ENCODE results near the gene NOC4L. TPM values are rescaled to one million over a fixed set of nuclear protein-coding genes. Genes with fewer than 3 reads are reported as not detected.
A peak's percentile ranks its signal among the peaks of the same experiment; 100 is the strongest.

The NOC4L gene
- total RNA-seq, 1 donor from 2014 or later = 39.3 TPM

DNA sequence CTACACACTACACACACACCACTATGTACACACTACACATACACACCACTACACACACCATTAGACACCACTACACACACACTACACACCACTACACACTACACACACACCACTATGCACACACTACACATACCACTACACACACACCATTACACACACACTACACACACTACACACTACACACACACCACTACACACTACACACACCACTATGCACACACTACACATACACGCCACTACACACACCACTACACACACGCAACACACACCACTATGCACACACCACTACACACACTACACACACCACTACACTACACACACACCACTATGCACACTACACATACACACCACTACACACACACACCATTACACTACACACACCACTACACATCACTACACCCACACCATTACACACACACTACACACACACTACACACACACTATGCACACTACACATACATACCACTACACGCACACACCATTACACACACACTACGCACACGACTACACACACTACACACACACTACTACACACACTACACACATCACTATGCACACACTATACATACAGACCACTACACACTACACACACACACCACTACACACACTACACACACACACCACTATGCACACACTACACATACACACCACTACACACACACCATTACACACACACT, 13.6 kb downstream of the NOC4L start:
- intact Hi-C loops (cut with micrococcal nuclease) = no loop called here
- no peak overlapping the region for H3K27ac Mint-ChIP-seq
- H3K27me3 Mint-ChIP-seq (ENCODE audit: low read depth) = no peaks in the 10 kb centered on the region
- no peak for DNase-seq (ENCODE audit: low spot score)
- H3K9me3 Mint-ChIP-seq = no peaks in the 10 kb centered on the region
- no peaks in the 10 kb centered on the region for H3K36me3 Mint-ChIP-seq (ENCODE audit: low read depth)
- peaks cover 1% of the 10 kb centered on the region for H3K4me1 Mint-ChIP-seq (ENCODE audit: low read depth)
- no peak overlapping the region for H3K4me3 Mint-ChIP-seq (ENCODE audit: low read depth)

- Mint-ChIP-seq H3K27me3 (ENCODE audit: low read depth) (no peaks in the 10 kb centered on the region), H3K27ac (no peak overlapping the region), H3K9me3 (no peaks in the 10 kb centered on the region), H3K4me1 (ENCODE audit: low read depth) (peaks cover 4% of the 10 kb centered on the region), H3K4me3 (ENCODE audit: low read depth) (no peak overlapping the region), H3K36me3 (ENCODE audit: low read depth) (no peaks in the 10 kb centered on the region)
- DNase-seq (ENCODE audit: low spot score) = no peak
- intact Hi-C loops (cut with micrococcal nuclease) = no loop called here
These were observed 14.7 kb downstream of the NOC4L start for GRCh38 chr12:132158677-132159554.

DNA sequence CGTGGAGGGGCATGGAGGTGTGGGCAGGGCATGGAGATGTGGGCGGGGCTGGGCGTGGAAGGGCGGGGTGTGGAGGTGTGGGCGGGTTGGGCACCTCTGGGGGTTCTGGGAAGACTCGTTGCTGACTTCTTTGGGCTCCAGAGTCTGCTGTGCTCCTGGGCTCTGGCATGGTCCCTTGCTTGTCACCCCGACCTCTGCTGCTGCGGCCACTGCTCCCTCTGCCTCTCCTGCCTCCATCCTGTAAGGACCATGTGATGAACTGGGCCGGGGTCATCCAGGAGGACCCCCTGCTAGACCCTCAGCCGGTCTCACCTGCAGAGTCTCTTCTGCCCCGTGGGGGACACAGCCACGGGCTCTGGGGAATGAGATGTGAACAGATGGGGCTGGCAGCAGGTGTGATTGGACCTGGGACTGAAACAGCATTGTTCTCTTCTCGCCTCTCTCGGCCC, 15.3 kb downstream of the NOC4L start:
- intact Hi-C loops (cut with micrococcal nuclease) = no loop called here
- no peaks in the 10 kb centered on the region for H3K36me3 Mint-ChIP-seq (ENCODE audit: low read depth)
- H3K4me3 Mint-ChIP-seq (ENCODE audit: low read depth) = no peak overlapping the region
- peaks cover 5% of the 10 kb centered on the region for H3K4me1 Mint-ChIP-seq (ENCODE audit: low read depth)
- DNase-seq (ENCODE audit: low spot score) = no peak
- no peaks in the 10 kb centered on the region for H3K9me3 Mint-ChIP-seq
- H3K27ac Mint-ChIP-seq = no peak overlapping the region
- H3K27me3 Mint-ChIP-seq (ENCODE audit: low read depth) = no peaks in the 10 kb centered on the region

GRCh38 chr12:132160016-132160415, 15.8 kb downstream of the NOC4L start:
- Mint-ChIP-seq H3K27me3 (ENCODE audit: low read depth) (no peaks in the 10 kb centered on the region), H3K4me3 (ENCODE audit: low read depth) (no peak overlapping the region), H3K9me3 (no peaks in the 10 kb centered on the region), H3K27ac (no peak overlapping the region), H3K36me3 (ENCODE audit: low read depth) (no peaks in the 10 kb centered on the region), H3K4me1 (ENCODE audit: low read depth) (peaks cover 5% of the 10 kb centered on the region)
- no peak for DNase-seq (ENCODE audit: low spot score)
- intact Hi-C loops (cut with micrococcal nuclease) = no loop called here

- Mint-ChIP-seq H3K27me3 (ENCODE audit: low read depth) (no peaks in the 10 kb centered on the region), H3K9me3 (no peaks in the 10 kb centered on the region), H3K36me3 (ENCODE audit: low read depth) (no peaks in the 10 kb centered on the region), H3K4me3 (ENCODE audit: low read depth) (no peak overlapping the region), H3K27ac (no peak overlapping the region), H3K4me1 (ENCODE audit: low read depth) (peaks cover 5% of the 10 kb centered on the region)
- no peak for DNase-seq (ENCODE audit: low spot score)
- intact Hi-C loops (cut with micrococcal nuclease) = no loop called here
These were observed 16.4 kb downstream of the NOC4L start for GRCh38 chr12:132160601-132161035.

DNA sequence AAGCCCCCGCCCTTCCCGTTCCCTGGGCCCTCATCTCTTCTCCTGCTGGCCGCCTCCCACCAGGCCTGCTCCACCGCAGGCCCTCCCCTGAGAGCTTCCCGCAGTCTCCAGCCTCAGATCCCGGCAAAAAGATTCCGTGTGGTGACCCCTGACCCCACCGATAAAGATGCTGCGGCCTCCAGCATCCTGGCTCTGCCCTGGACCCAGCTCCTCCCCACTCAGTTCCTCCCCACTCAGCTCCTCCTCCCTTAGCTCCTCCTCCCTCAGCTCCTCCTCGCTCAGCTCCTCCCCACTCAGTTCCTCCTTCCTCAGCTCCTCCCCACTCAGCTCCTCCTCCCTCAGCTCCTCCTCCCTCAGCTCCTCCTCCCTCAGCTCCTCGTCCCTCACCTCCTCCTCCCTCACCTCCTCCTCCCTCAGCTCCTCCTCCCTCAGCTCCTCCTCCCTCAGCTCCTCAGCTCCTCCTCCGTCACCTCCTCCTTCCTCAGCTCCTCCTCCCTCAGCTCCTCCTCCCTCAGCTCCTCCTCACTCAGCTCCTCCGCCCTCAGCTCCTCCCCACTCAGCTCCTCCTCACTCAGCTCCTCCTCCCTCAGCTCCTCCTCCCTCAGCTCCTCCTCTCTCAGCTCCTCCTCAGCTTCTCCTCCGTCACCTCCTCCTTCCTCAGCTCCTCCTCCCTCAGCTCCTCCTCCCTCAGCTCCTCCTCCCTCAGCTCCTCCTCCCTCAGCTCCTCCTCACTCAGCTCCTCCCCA, 17.0 kb downstream of the NOC4L start:
- peaks cover 5% of the 10 kb centered on the region for H3K4me1 Mint-ChIP-seq (ENCODE audit: low read depth)

GRCh38 chr12:132161796-132162507, 17.7 kb downstream of the NOC4L start:
- intact Hi-C loops (cut with micrococcal nuclease) = no loop called here
- Mint-ChIP-seq H3K36me3 (ENCODE audit: low read depth) (no peaks in the 10 kb centered on the region), H3K4me1 (ENCODE audit: low read depth) (peaks cover 5% of the 10 kb centered on the region), H3K4me3 (ENCODE audit: low read depth) (no peak overlapping the region), H3K27ac (no peak overlapping the region), H3K9me3 (peaks cover 5% of the 10 kb centered on the region), H3K27me3 (ENCODE audit: low read depth) (no peaks in the 10 kb centered on the region)
- DNase-seq (ENCODE audit: low spot score) = no peak

More for the DNA sequence above, 17.0 kb downstream of the NOC4L start:
- Mint-ChIP-seq H3K27me3 (ENCODE audit: low read depth) (no peaks in the 10 kb centered on the region), H3K4me3 (ENCODE audit: low read depth) (no peak overlapping the region), H3K27ac (no peak overlapping the region), H3K9me3 (peaks cover 3% of the 10 kb centered on the region), H3K36me3 (ENCODE audit: low read depth) (no peaks in the 10 kb centered on the region)
- intact Hi-C loops (cut with micrococcal nuclease) = no loop called here
- DNase-seq (ENCODE audit: low spot score) = no peak

GRCh38 chr12:132162508-132163031, 18.3 kb downstream of the NOC4L start:
- H3K27me3 Mint-ChIP-seq (ENCODE audit: low read depth) = no peaks in the 10 kb centered on the region
- H3K27ac Mint-ChIP-seq = no peak overlapping the region
- no peak overlapping the region for H3K4me3 Mint-ChIP-seq (ENCODE audit: low read depth)
- H3K9me3 Mint-ChIP-seq = peaks cover 5% of the 10 kb centered on the region
- DNase-seq (ENCODE audit: low spot score) = no peak
- H3K36me3 Mint-ChIP-seq (ENCODE audit: low read depth) = no peaks in the 10 kb centered on the region
- H3K4me1 Mint-ChIP-seq (ENCODE audit: low read depth) = peaks cover 5% of the 10 kb centered on the region
- intact Hi-C loops (cut with micrococcal nuclease) = no loop called here

DNA sequence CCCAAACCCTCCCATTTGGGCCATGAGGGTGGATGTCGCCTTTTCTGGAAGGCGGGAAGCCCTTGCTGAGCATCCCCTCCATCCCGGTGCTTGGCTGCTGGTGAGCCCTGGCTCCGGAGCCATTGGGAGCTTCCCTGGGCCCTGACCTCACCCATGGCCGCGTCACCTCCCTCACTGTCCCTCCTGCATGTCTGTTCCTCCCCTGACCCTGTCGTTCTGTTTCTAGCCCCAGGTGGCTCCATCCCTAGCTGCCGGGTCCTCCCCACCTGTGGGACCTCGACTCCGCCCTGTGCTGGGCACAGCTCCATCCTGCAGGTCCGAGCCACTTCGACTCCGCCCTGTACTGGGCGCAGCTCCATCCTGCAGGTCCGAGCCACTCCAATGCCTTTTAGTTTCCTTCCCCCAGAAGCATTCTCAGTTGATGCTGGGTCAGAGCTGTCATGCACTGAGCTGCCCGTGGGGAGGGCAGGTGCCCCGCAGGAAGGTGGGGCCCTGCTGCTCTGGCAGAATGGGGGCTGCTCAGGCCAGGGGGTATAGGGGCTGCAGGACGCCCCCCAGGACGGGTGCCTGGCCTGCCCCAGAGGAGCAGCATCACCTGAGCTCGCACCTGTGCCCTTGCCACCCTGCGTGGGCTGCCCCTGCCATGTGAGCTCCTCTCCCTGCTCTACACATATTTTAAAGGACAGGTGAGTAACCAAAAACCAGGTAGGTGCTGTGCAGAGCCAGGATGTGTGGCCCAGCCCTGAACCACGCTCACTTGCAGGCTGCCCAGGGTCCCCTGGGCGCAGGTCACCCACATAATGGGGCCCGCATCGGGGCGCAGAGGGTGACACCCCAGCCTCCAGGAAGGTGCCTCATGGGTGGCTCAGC, 19.0 kb downstream of the NOC4L start:
- Mint-ChIP-seq H3K4me3 (ENCODE audit: low read depth) (peak overlapping the region; percentile 27), H3K4me1 (ENCODE audit: low read depth) (peaks cover 5% of the 10 kb centered on the region), H3K27me3 (ENCODE audit: low read depth) (no peaks in the 10 kb centered on the region), H3K27ac (no peak overlapping the region), H3K9me3 (peaks cover 5% of the 10 kb centered on the region), H3K36me3 (ENCODE audit: low read depth) (no peaks in the 10 kb centered on the region)
- no peak for DNase-seq (ENCODE audit: low spot score)
- intact Hi-C loops (cut with micrococcal nuclease) = no loop called here

DNA sequence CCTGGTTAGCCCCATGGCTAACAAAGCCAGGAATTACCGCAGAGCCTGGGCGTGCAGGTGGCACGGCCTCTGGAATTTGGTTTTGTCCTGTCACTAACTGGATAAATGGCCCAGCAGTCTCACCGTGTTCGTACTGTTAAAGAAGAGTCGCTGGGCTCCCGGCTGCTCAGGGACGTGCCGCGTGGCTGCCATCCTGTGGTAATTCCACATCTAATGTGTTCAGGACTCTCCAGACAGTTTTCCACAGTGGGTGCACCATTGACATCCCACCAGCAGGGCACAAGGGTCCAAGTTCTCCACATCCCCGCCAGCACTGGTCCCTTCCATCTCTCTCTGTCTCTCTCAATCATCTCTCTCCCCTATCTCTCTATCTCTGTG, 19.6 kb downstream of the NOC4L start:
- Mint-ChIP-seq H3K4me3 (ENCODE audit: low read depth) (no peak overlapping the region), H3K9me3 (peaks cover 5% of the 10 kb centered on the region), H3K27ac (no peak overlapping the region), H3K4me1 (ENCODE audit: low read depth) (peaks cover 5% of the 10 kb centered on the region), H3K36me3 (ENCODE audit: low read depth) (no peaks in the 10 kb centered on the region), H3K27me3 (ENCODE audit: low read depth) (no peaks in the 10 kb centered on the region)
- no peak for DNase-seq (ENCODE audit: low spot score)
- intact Hi-C loops (cut with micrococcal nuclease) = no loop called here

DNA sequence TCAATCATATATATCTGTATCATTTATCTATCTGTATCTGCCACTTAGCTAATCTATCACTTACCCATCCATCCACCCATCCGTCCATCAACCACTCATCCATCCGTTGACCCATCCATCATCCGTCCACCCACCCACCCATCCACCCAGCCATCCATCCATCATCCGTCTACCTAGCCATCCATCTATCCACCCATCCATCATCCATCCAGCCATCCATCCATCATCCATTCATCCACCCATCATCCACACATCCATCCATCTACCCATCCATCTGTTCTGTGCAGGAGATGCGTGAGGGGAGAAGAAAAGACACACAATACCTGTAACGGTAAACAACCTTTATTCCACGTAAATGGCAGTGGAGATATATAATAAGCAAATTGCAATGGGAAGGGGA, 20.2 kb downstream of the NOC4L start:
- no peaks in the 10 kb centered on the region for H3K27me3 Mint-ChIP-seq (ENCODE audit: low read depth)
- H3K36me3 Mint-ChIP-seq (ENCODE audit: low read depth) = no peaks in the 10 kb centered on the region
- intact Hi-C loops (cut with micrococcal nuclease) = no loop called here
- peaks cover 5% of the 10 kb centered on the region for H3K4me1 Mint-ChIP-seq (ENCODE audit: low read depth)
- H3K9me3 Mint-ChIP-seq = peaks cover 5% of the 10 kb centered on the region
- no peak for DNase-seq (ENCODE audit: low spot score)
- H3K27ac Mint-ChIP-seq = no peak overlapping the region
- H3K4me3 Mint-ChIP-seq (ENCODE audit: low read depth) = no peak overlapping the region
